GM18861 (cell line): ENCODE measurements around the gene PLD5.
"Not testable (repeated sequence)": the region's sequence is repeated elsewhere in the genome, so short reads cannot be mapped to it uniquely, and the experiment has no call there.

Experiments used
- ATAC-seq: cut with Tn5 transposase; IDR thresholded peaks from one replicate; pipeline ENCODE4 v1.9.1; 2021; ENCODE audit not compliant: unreplicated experiment

Gene PLD5

GRCh38 chr1:242288067-242288466 lies 236.4 kb downstream of the PLD5 start:
- ATAC-seq, result not testable (repeated sequence)

GRCh38 chr1:242282758-242283485 lies 241.6 kb downstream of the PLD5 start:
- not testable (repeated sequence) for ATAC-seq

- not testable (repeated sequence) for ATAC-seq
These were observed 246.1 kb downstream of the PLD5 start for GRCh38 chr1:242278406-242278805.

DNA sequence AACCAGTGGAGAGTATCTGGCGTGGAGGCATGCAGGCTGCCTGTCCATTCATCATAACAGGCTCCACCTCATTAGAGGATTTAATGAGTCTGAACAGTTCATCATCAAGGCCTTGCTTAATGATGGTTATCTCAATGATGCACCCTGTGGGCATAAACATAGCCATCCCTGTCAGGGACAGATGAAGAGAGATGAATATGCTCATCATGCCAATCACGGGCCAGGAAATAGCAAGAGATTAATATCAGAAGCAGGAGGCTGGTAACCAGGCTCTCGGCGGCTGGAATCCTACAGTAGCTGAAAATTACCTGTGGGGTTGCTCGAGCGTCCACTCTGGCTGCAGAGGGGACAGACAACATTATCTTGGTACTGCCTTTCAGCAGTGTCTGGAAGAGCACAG lies 247.7 kb downstream of the PLD5 start:
- ATAC-seq, result not testable (repeated sequence)

- ATAC-seq, result not testable (repeated sequence)
These were observed 257.5 kb downstream of the PLD5 start for GRCh38 chr1:242267004-242267403.

DNA sequence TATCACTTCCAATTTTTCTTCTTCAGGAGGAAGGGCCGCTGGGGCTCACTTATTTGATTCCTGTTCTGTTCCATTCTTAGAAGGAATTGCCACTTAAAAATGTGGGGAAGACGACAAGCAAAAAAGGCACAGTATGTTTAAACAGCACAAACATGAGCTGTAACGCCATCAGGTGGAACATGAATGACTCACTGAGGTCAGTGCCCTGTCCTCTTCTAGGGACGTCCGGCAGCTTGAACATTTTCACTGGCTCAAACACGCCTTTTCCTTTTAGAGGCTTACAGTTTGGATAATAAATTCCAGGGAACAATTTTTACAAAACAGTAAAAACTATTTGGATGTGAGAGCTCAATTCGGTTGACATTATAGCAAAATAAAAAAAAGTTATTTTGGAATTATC lies 260.1 kb downstream of the PLD5 start:
- not testable (repeated sequence) for ATAC-seq

- ATAC-seq, result no peak
These were observed 279.2 kb downstream of the PLD5 start for GRCh38 chr1:242245255-242245654.

GRCh38 chr1:242243472-242243871 lies 281.0 kb downstream of the PLD5 start:
- ATAC-seq, result peak; percentile 95

GRCh38 chr1:242242983-242243382 lies 281.5 kb downstream of the PLD5 start:
- ATAC-seq, result no peak

DNA sequence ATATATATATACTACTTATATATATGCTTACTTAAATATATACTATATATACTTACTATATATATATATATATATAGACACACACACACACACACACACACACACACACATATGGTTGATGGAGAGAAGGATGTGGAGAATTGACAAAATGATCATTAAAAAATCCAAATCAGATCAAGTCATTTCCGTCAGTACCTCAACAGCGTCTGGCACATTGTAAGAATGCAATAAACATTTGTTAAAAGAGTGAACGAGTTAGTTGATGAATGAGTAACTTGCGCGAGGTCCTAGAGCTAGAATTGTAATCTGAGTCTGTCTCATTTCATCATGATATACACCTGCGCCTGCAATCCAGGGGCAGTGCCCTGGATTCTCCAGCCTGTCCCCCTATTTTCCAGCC lies 282.6 kb downstream of the PLD5 start:
- no peak for ATAC-seq

- no peak for ATAC-seq
These were observed 283.8 kb downstream of the PLD5 start for GRCh38 chr1:242240691-242241090.

DNA sequence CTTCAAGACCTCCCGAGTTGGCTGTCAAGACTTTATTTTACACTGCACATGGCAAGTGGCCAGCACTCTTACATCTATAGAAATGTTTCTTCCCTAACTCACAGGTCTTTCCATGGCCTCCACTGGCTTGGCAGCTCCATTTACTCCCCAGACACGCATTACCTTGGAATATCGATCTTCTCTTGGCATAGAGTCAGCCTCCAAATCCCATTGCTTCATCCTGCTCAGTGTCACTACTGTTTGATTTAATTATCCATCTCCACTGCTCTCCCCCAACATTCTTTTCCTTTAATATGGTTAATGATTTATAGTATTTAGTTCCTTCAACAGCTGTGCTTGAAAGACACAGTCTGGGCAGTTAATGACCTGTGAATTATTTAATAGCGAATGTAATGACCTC lies 284.4 kb downstream of the PLD5 start:
- no peak for ATAC-seq

DNA sequence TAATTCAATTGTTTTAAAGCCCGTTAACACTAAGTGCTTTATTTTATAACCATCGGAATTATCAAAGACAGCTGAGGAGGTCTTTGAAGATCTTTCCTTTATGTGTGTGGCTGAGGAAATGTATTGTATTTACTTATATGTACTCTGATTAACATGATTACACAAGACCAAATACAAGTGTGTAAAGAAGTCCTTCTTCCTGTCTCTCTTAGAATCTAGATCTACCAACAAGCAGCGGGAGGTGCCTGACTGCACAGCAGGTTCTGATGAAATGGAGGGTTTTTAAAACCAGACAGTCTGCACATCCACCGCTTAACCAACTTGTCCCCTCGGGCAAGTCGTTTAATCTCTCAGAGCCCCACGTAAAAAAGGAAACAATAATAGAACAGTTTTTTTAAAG lies 285.1 kb downstream of the PLD5 start:
- no peak for ATAC-seq

DNA sequence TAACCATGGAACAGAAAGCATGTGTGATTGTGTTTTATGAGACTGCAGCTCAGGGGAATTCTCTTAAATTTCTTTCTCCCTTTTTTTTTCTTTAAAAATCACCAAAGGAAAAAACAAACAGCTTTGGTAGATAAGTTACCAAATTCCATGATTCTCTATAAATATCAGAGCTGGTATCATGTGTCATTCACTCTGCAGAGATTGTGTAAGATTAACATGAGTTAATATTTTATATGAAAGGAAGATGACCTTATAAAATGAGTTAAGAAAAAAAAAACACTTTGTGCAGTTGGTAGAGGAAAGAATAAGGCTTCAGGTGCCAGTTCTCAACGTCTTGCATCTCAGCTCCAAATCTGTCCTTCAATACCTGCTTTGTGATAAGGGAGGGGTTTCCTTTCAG lies 287.4 kb downstream of the PLD5 start:
- ATAC-seq, result no peak

GRCh38 chr1:242228991-242229390 lies 295.5 kb downstream of the PLD5 start:
- no peak for ATAC-seq

GRCh38 chr1:242225767-242226573 lies 298.5 kb downstream of the PLD5 start:
- no peak for ATAC-seq

- ATAC-seq, result not testable (repeated sequence)
These were observed 299.4 kb downstream of the PLD5 start for GRCh38 chr1:242224878-242225766.

DNA sequence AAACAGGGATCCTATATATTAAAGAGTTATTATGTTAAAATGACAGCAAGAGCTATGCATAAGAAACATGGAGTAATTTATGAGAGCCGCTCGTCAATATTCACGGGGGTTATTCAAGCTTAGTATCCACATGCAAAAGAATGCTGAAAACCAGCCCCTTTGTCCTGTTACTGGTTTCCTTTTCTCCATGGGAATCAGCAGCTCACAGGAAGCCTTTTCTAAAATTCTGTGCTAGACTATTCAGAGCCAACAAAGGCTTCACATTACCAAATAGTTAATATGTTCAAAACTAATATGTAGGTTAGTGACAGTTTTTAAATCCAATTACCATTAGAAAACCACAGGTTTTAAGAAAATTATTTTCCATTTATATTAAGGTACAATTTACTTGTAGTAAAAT lies 300.0 kb downstream of the PLD5 start:
- ATAC-seq, result no peak

- ATAC-seq, result no peak
These were observed 304.6 kb downstream of the PLD5 start for GRCh38 chr1:242219905-242220304.

DNA sequence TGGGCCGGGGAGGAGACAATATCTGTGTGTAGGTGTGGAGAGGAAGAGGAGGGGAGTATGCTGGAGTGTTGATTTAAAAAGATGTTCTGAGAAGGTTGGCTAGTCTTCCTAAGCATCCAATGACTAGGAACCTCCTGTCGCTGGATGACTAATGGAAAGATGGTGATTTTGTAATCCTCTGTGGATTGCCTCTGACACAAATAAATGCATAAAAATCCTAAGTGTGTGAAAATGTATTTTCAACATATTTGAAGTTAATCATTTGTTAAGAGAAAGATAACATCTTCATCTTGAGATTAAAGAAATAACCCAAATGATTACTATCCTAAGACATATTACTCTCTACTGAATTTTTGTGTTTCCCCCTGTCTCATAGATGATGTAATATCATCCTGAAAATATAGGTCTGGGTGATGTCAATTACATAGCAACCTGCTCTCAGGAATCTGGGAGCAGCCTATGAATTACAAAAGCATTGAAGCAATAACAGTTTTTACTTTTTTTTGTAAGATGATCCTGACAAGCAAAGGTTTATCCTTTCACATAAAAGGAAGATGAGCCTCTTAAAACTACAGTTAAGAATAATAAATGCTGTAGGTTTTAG lies 305.1 kb downstream of the PLD5 start:
- ATAC-seq, result no peak

DNA sequence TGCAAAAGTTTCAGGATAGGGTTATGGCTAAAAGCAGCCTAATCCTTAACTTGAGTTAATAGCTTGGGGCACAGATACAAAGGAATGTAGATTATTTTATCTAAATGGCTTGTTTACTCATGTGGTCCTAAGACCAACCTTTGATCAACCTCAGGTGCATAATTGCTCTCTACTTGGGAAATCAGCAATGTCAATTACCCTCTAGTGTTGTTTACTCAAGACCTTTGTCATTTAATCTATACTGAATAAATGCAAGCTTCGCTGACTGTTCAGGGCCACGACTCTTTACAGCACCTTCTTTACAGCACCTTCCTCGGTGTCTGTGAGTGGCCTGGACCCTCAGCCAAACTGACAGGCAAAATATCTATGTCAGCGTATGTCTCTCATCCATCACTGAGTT lies 308.1 kb downstream of the PLD5 start:
- no peak for ATAC-seq
